WTC11 (cell line): Measurements from ENCODE around the gene RBM18. TPM values are rescaled to one million over a fixed set of nuclear protein-coding genes. Genes with fewer than 3 reads are reported as not detected.

Source experiments
- ATAC-seq: fragments of 200-7000 bp; cut with Tn5 transposase; 2 replicates; pipeline ENCODE4 v1.10.0; 2021; ENCODE audit warnings: mild to moderate bottlenecking, moderate library complexity
- CTCF ChIA-PET: fragments of 300-600 bp; sonication (Branson Sonifier 250); formaldehyde crosslinking; loops from one replicate; lab custom pipeline; 2021; ENCODE audit warnings: antibody characterized with exemption; lab: Charles Lee
- POLR2A ChIA-PET: fragments of 350-600 bp; sonication (Branson Sonifier 250); formaldehyde crosslinking; loops from one replicate; lab custom pipeline; 2021; ENCODE audit warnings: antibody characterized with exemption; lab: Charles Lee
- DNase-seq: peaks from one replicate; pipeline ENCODE4 v3.0.0; 2021; ENCODE audit warnings: low spot score
- H3K27ac Mint-ChIP-seq: 2 replicates; pipeline ENCODE4 v1.8.0; 2021; ENCODE audit warnings: mixed read lengths
- H3K27me3 Mint-ChIP-seq: 2 replicates; pipeline ENCODE4 v1.8.0; 2021; ENCODE audit warnings: low read depth, mild to moderate bottlenecking, moderate library complexity, mixed read lengths
- H3K36me3 Mint-ChIP-seq: 2 replicates; pipeline ENCODE4 v1.8.0; 2021; ENCODE audit warnings: mixed read lengths
- H3K4me1 Mint-ChIP-seq: 2 replicates; pipeline ENCODE4 v1.8.0; 2022; ENCODE audit warnings: mixed read lengths
- H3K4me3 Mint-ChIP-seq: 2 replicates; pipeline ENCODE4 v1.8.0; 2021; ENCODE audit warnings: mild to moderate bottlenecking, moderate library complexity, mixed read lengths
- H3K9me3 Mint-ChIP-seq: 2 replicates; pipeline ENCODE4 v1.8.0; 2021; ENCODE audit warnings: mixed read lengths
- CREM ChIP-seq: sonication (generic); formaldehyde crosslinking; IDR thresholded peaks from 2 replicates; pipeline ENCODE4 v1.8.1; 2022; ENCODE audit warnings: mild to moderate bottlenecking, missing genetic modification reagents, moderate library complexity
- CTCF ChIP-seq: fragments of 200-600 bp; IDR thresholded peaks from 2 replicates; pipeline ENCODE4 v1.8.0; 2022; ENCODE audit warnings: antibody characterized with exemption
- FOXJ3 ChIP-seq: sonication (generic); formaldehyde crosslinking; IDR thresholded peaks from 2 replicates; pipeline ENCODE4 v1.9.0; 2021; ENCODE audit warnings: missing genetic modification reagents, mild to moderate bottlenecking, borderline replicate concordance
- GABPB1 ChIP-seq: sonication (generic); formaldehyde crosslinking; IDR thresholded peaks from 2 replicates; pipeline ENCODE4 v1.8.1; 2023; ENCODE audit warnings: mild to moderate bottlenecking, missing genetic modification reagents
- HMGA2 ChIP-seq: fragments of 250-450 bp; sonication (Bioruptor Pico); IDR thresholded peaks from 2 replicates; pipeline ENCODE4 v1.4.0; 2021; ENCODE audit warnings: mild to moderate bottlenecking, moderate library complexity
- HMGXB4 ChIP-seq: sonication (generic); formaldehyde crosslinking; IDR thresholded peaks from 2 replicates; pipeline ENCODE4 v1.8.1; 2023; ENCODE audit warnings: mild to moderate bottlenecking, moderate library complexity, missing genetic modification reagents
- NR3C1 ChIP-seq: sonication (generic); formaldehyde crosslinking; conservative IDR thresholded peaks from 2 replicates; pipeline ENCODE4 v1.8.1; 2023; ENCODE audit warnings: low read depth, mild to moderate bottlenecking, missing genetic modification reagents
- SOX15 ChIP-seq: fragments of 250-450 bp; sonication (Bioruptor Pico); IDR thresholded peaks from 2 replicates; pipeline ENCODE4 v1.9.0; 2021; ENCODE audit warnings: mild to moderate bottlenecking
- ZNF121 ChIP-seq: sonication (generic); formaldehyde crosslinking; IDR thresholded peaks from 2 replicates; pipeline ENCODE4 v1.8.0; 2023; ENCODE audit warnings: missing genetic modification reagents
- ZNF281 ChIP-seq: sonication (generic); formaldehyde crosslinking; IDR thresholded peaks from 2 replicates; pipeline ENCODE4 v1.8.0; 2023; ENCODE audit warnings: mild to moderate bottlenecking, missing genetic modification reagents
- ZNF425 ChIP-seq: fragments of 250-450 bp; sonication (Bioruptor Pico); conservative IDR thresholded peaks from 2 replicates; pipeline ENCODE4 v1.9.0; 2021; ENCODE audit warnings: mild to moderate bottlenecking
- ZNF512 ChIP-seq: sonication (generic); formaldehyde crosslinking; IDR thresholded peaks from 2 replicates; pipeline ENCODE4 v1.8.1; 2022; ENCODE audit warnings: missing genetic modification reagents, borderline replicate concordance
- total RNA-seq: library from RNA; stranded (reverse); gene quantifications from 3 replicates; pipeline ENCODE4 v1.2.3, GENCODE V29; 2021

The RBM18 gene
- total RNA-seq, 1 experiment from 2014 or later = 11.4 TPM

- TF ChIP-seq ZNF425 (CRISPR knock-in tag) (no peak), FOXJ3 (CRISPR knock-in tag) (no peak)
Measured at GRCh38 chr9:122202111-122202510, 62.5 kb downstream of the RBM18 start (continued).

- H3K27ac Mint-ChIP-seq = no peak overlapping the region
- no peaks in the 10 kb centered on the region for H3K36me3 Mint-ChIP-seq
- no peak for DNase-seq
- H3K4me3 Mint-ChIP-seq = no peak overlapping the region
- ChIA-PET CTCF (interaction anchor here (0.7 kb wide), 1 partner anchor 77 kb away, joined by 3 read pairs; no protein-coding TSS in a partner anchor), POLR2A (no interaction called here)
- ATAC-seq = no peak
- no peak for TF ChIP-seq NR3C1 (CRISPR knock-in tag)
- TF ChIP-seq ZNF121 (CRISPR knock-in tag) = no peak
- no peak for TF ChIP-seq HMGXB4 (CRISPR knock-in tag)
- no peaks in the 10 kb centered on the region for H3K9me3 Mint-ChIP-seq
- peaks cover 23% of the 10 kb centered on the region for H3K4me1 Mint-ChIP-seq
- H3K27me3 Mint-ChIP-seq = no peaks in the 10 kb centered on the region; the same call in 1 of the 2 replicates
Measured at GRCh38 chr9:122201641-122202040, 63.0 kb downstream of the RBM18 start.

GRCh38 chr9:122200960-122201595 is 63.6 kb downstream of the RBM18 start:
- CTCF ChIA-PET = interaction anchor here (0.7 kb wide), 1 partner anchor 76 kb away, joined by 3 read pairs; no protein-coding TSS in a partner anchor
- POLR2A ChIA-PET = no interaction called here
- Mint-ChIP-seq H3K27me3 (no peaks in the 10 kb centered on the region; the same call in 1 of the 2 replicates), H3K4me1 (peaks cover 23% of the 10 kb centered on the region), H3K4me3 (no peak overlapping the region), H3K27ac (no peak overlapping the region; the same call in 1 of the 2 replicates), H3K36me3 (no peaks in the 10 kb centered on the region), H3K9me3 (no peaks in the 10 kb centered on the region)
- ATAC-seq (no peak), DNase-seq (no peak)
- TF ChIP-seq HMGA2 (CRISPR knock-in tag) = no peak
- TF ChIP-seq CTCF = no peak
- TF ChIP-seq CREM (CRISPR knock-in tag) = no peak
- TF ChIP-seq SOX15 = no peak

GRCh38 chr9:122197882-122198281 is 66.8 kb downstream of the RBM18 start:
- DNase-seq = no peak
- Mint-ChIP-seq H3K9me3 (no peaks in the 10 kb centered on the region), H3K36me3 (no peaks in the 10 kb centered on the region)
- no peak; the same call in 1 of the 2 replicates for ATAC-seq
- TF ChIP-seq GABPB1 (no peak), ZNF281 (CRISPR knock-in tag) (no peak), ZNF512 (CRISPR knock-in tag) (no peak)
- TF ChIP-seq, all 79 proteins: peak for 0
- H3K4me1 Mint-ChIP-seq = peaks cover 10% of the 10 kb centered on the region
- H3K27ac Mint-ChIP-seq = no peak overlapping the region
- ChIA-PET POLR2A (no interaction called here), CTCF (interaction anchor here (1.5 kb wide), 1 partner anchor 73 kb away, joined by 4 read pairs; no protein-coding TSS in a partner anchor)
- no peaks in the 10 kb centered on the region for H3K27me3 Mint-ChIP-seq
- H3K4me3 Mint-ChIP-seq = no peak overlapping the region
